DMS53 treated with DMSO at 0.1 percent for 48 hours (cell line): Measurements from ENCODE around the gene OSTN.
"Not testable (repeated sequence)": the region's sequence is repeated elsewhere in the genome, so short reads cannot be mapped to it uniquely, and the experiment has no call there.

Experiments used
- DNase-seq: peaks from one replicate; lab custom pipeline; 2025; ENCODE audit not compliant: unreplicated experiment; lab: John Stamatoyannopoulos, UW

The OSTN gene

DNA sequence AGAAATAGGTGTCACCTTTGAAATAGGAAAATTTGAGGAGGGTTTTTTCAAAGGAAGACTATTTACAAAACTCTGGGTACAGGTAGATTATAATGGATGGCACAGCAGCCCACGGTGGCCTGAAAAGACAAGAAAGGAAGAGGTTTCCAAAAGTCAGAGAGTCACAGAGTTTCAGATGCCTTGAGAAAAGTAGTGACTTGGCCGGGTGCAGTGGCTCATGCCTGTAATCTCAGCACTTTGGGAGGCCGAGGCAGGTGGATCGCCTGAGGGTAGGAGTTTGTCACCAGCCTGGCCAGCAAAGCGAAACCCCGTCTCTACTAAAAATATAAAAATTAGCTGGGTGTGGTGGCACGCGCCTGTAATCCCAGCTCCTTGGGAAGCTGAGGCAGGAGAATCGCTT lies 35.2 kb downstream of the OSTN start:
- no peak for DNase-seq

DNA sequence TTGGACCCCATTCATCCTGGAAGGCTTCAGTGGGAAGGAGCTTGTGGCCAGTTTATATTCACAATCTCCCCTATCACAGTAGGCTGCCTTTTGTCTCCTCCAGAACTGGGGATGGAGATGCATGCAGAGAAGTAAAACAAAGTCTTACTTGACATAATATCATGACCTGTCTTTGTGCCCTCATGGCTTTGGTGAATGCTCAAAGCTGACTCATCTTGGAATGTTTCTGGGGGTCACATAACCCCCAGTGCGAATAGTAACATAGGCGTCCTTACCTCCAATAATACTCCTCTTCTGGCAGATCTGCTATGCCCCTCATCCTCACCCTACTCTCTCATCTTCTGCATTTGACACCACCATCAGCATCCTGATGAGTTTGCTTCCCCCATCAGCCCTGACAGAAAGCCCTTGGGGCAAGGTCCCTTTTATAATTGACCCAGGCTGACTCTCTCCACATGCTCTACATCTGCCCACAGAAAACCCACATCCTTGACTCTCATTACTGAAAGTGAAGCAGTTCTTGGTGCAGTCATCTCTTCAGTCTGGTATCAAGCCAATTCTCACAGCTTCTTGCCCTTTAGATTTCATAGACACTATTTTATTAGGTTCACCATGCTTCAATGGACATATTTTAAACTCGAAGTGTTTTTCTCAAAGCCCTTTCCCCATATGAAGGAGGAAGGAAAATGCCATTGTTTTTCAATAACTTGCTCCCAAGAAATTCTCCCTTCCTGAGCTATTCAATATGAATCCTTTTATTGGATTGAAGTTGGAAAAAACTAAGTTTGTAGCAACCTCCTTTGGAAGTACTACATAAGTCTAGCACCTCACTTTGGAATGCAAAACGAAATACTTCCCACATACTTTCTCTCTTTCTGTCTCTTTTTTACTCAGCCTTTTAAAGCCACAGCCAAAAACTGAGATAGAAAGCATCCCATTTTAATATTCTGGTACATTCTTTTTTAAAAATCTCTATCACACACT lies 36.6 kb downstream of the OSTN start:
- DNase-seq, result no peak

DNA sequence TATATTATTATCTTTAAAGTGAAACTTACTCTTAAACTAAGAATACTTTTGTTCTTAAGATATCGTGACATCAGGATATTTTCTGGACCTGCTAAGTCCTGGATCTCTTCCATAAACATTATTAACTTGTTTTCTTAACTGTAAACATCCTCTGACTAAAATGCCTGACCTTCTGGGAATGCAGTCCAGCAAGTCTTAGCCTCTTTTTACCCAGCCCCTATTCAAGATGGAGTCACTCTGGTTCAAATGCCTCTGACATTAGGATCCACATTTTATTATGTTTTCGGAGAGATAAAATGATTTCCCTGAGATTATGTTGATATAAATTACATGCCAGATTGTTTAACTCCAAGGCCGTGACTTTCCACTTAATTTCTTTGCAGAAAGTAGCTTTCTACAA lies 37.6 kb downstream of the OSTN start:
- no peak for DNase-seq

DNA sequence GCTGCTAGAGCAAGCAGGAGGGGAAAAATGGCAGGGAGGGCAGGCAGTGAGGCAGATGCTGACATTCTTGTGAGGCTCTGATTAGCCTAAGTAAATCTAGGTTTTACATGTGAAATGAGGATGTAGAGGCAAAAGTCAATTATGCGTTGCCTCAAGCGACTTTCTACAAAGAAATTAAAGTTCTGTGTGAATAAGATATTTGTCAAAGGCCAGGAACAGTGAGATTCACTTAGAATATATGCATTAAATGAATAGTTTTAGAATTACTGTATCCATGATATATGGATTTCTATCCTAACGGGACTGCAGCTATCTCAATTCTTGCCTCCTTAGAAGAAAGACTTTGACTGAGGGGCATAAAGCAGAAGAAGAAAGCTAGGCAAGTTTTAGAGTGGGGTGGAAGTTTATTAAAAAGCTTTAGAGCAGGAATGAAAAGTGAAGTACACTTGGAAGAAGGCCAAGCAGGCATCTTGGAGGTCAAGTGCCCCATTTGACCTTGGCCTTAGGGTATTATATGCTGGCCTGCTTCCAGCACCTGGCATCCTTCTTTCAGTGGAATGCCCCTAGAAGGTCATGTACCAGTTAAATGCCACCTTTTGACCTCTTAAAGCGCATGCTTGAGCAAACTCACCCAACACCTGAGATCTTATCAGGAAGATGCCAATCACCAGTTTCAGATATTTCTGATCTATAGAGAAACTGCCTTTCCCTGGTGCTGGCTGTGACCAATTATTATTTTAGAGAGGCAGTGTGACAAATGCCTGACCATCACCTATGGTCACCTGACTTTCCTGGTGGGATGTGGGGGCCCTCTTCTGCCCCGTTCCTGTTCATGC lies 38.2 kb downstream of the OSTN start:
- no peak for DNase-seq

DNA sequence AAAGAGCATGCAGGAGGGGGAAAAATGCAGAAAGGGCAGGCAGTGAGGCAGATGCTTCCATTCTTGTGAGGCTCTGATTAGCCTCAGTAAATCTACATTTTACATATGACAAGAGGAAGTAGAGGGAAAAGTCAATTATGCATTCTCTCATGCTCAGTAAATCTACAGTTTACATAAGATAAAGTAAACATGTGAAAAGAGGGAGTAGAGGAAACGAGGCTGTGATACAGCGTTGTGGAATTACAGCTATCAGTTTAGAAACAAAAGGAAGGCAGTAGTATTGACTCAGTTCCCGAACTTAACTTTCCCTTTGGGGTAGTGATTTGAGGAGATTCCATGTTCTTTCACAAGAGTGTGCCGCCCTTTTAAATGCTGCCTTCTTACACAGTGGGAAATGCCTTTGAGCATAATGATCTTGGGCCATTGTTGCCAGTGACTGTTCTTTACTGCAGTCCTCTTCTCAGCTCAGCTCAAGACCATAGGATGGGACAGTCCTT lies 39.3 kb downstream of the OSTN start:
- DNase-seq, result peak; percentile 16

DNA sequence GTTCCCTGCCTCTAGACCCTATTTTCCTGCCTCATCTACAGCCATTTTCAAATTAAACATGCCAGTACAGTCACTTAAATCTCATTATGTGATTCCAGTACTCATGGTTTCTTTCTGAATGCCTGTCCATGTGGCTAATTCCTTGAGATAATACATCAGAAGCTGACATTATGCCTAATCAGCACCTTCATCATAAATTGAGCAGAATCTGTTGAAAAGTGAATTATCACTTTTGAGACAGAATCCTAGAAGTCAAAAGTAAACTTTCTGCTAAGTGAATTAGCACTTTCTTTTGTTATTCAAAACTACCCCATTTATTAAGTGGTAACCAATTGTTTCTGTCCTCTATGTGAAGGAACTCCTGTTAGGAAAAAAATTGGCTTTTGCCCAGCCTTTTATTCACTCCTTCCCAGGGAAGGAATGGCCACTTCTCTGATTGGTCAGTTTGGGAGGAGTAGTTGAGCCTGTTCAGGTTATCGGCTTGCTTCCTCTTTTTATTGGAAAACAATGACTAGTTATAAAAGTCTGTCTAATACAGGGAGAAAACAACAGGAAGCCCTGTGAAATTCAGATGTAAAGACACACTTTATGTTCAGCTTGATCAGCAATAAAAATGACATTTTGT lies 40.5 kb downstream of the OSTN start:
- no peak for DNase-seq

DNA sequence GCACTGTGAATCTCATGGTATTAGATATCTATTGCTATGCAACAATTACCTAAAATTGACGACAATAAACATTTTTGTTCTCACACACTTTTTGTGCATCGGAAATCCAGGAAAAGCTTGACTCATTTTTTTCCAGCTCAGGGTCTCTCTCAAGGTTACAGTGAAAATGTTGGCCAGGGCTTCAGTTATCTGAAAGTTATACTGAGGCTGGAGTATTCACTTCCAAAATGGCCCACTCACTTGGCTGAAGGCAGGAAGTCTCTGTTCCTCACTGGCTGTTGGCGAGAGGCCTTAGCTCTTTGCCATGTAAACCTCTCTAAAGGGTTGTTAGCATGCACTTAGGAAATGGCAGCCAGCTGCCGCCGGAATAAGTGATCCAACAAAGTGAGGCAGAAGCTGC lies 41.4 kb downstream of the OSTN start:
- no peak for DNase-seq

DNA sequence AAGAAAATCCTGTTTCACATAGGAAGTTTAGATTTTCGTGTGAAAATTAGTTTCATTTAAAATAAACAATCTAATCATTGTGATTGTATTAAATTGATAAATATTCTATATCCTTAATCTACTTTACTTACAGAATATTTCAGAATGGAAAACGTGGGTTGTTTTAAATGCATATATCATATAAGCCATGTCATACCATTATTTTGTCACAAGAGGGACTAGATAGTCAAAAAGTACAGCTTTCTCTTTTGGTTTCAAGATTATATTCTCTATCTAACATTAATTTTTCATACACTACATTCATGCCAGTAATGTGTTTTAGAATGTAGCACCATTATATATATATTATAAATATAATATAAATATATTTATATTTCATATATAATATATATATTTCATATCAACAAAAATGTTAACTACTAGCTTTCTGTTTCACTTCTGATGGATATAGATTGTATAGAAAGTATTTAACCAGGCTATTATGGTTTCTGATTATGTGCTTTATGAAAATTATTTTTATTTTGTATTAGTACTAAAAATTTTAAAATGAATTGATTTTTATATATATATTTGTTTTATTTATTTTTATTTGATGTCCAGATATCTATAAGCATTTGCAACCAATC lies 45.3 kb downstream of the OSTN start:
- peak; percentile 2 for DNase-seq

DNA sequence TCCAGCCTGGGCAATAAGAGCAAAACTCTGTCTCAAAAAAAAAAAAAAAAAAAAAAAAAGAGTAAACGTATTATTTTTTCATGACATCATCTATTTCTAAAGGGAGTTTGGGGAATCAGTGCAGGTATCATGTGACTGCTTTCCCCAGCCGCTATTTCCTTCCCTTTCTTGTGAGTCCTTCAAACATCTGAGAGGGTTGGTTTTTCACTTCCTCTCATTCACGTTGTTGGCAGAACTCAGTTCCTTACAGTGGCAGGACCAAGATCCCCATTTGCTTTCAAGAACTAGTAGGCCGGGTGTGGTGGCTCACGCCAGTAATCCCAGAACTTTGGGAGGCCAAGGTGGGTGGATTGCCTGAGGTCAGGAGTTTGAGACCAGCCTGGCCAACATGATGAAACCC lies 47.0 kb downstream of the OSTN start:
- DNase-seq, result not testable (repeated sequence)

DNA sequence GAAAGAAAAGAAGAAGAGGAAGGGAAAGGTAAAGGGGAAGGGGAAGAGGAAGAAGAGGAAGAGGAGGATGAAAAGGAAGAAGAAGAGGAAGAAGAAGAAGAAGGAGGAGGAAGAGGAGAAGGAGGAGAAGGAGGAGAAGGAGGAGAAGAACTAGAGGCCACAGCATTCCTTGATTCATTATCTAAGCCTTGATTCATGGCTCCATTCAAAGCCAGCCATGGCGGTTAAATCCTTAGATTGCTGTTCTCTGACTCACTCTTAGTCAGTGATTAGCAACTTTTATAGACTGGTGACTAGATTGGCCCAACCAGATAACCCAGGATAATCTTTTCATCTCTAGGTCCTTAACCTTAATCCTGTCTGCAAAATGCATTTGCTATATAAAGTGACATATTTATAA lies 47.6 kb downstream of the OSTN start:
- DNase-seq, result no peak

DNA sequence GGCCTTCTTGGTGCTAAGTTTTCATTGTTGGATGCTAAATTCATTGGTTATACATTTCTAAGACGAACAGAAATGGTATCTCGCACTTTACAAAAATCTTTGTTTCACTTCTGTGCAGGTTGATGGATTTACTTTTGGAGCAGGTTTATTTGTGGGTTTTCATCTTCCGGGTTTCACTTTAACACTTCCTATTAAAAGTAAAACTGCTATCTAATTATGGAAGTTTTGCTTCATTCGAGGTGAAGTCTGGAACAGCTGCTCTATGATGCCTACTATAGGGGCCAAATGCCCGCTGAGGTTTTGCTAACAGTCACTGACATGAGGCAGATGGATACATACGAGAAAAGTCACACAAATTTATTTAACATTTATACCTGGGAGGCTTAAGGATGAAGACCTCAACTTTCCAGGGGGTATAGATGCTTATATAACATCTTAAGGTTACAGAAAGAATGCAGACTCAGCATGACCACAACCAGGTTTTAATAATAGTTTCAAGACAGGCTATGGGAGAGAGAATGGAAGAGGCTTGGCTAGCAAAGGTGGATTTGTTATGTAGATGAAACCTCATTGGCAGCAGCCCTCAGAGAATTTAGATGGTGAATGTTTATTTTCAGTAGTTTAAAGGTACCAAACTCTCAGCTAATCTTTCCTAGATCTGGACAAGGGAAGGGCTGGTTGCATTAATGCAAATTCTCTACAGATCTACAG lies 54.2 kb downstream of the OSTN start:
- DNase-seq, result no peak

DNA sequence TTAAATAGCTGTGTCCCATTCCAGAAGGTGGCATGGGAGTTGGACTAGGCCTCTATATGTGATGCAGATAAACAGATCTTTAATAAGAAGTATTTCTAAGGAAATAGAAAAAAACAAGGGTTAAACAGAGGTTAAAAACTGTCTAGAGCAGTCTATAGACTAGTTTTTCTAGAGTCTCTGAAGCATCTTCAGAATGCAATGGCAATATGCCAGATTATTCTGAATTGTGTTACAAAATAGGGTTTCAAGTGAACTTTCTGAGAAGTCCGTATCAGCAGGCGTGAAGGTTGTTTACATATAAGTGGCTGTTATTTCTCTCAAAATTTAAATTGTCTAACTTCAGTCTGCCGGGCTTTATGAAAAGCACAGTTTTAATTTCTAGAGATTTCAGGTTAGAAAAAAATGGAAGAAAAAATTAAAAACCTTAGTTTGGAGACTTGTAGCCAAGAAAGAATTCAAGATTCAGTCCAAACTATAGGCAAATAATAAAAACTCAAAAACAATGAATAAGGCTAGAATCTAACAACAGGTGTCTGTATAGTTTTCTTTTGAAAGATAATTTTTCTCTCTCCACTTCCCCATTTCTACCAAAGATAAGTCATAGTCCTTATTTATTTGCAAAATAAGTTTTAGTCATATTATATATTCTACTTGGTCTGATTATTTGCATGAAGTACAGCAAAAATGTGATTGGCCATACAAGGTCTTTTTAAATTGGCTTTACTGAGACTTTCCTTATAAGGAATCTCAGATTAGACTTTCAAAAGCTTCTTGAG lies 55.2 kb downstream of the OSTN start:
- no peak for DNase-seq

DNA sequence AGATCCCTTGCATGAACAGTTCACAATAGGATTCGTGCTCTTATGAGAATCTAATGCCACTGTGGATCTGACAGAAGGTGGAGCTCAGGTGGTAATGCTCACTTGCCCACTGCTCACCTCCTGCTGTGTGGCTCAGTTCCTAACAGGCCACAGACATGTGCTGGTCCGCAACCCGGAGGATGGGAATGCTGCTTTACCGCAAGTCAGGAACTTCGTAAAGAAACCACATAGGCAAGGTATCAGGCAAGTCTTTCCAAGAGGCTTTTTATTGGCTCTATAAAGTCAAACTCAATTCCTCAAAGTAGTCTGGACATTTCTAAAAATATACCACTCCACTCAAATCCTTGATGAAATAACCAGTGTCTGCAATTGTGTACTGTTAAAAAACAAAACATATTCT lies 56.1 kb downstream of the OSTN start:
- no peak for DNase-seq

DNA sequence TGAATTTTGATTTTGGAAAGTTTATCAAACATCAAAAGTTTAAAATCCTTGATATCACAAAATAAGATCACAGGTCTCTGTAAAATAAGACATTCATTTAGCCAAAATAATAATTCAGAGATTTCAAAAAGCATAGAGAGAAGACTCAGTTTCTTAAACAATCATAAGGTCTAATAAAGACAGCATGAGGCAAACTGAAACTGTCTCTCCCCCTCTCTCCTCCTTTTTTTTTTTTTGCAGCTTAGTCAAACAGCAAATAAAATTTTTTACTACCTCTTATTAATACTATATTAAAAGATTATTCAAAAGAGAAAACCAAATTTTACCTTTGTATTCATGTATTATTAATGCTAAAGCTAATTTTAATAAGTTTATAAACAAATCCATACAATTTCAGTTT lies 57.4 kb downstream of the OSTN start:
- no peak for DNase-seq

DNA sequence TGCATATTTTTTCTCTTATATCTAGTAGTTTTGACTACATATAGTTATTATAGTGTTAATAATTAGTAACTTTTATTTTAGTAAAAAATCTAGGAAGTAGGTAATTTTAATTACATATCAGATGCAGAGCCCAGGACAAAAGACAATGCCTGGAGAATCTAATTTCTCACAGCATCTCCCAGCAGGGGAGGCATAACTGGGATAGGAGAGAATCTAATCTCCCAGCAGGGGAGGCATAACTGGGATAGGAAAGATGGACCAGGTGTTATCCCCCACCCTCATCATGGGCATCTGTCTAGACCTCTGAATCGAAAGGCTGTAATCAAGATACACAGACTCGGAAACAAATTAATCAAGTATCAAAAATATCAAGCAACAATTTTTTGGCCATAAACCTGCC lies 58.2 kb downstream of the OSTN start:
- no peak for DNase-seq

DNA sequence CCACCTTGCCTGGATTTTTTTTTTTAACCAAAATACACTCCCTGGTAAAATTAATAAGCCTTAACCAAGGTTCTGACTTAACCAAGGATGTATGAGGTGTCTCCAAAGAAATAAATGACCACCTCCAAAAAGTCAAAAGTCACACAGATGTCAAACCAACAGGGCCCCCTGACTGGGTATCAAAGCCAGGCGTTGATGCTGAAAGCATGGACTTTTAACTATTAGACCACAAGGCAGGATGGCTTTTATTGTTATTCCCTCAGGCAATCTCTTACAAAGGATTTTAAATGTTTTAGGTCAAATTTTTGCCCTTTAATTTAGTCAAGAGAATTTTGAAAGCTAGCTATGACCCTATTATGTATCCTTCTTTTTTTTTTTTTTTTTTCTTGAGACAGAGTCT lies 60.4 kb downstream of the OSTN start:
- DNase-seq, result no peak

DNA sequence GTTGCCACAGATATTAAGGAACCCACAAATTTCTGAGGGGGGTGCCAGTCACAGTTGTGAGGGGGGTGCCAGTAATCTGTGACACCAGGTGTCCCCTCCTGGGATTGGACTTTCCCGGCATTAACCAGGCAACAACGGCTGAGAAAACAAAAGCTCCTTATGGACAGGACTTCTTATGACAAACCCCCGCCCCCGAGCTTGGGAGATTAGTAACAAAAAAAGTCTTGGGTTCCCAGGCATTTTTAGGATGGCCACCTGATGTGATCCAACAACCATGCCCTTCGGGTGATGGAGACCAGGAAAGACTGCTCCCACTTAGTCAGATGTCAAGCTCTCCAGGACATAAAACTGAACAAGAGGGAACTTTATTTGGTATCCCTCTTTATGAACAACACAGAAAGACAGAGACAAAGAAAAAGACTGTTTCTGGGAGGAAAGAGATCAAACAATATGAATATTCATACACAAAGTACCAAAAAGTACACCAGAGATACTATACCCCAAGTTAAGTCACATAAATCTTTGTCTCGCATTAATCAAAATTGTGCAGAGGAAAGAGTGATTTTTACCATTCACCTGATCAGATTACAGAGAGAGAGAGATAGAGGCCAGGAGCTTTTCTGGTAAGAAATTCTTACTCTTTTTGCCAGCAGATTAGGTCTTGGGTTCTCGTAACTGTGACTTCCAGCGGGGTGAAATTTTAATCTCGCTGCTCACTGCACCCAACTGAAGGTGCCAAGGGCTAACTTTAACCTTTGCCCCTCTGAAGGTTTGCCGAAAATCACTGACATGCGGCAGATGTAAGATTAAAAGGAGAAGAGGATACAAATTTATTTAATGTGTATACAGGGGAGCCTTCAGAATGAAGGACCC lies 61.6 kb downstream of the OSTN start:
- DNase-seq, result no peak

DNA sequence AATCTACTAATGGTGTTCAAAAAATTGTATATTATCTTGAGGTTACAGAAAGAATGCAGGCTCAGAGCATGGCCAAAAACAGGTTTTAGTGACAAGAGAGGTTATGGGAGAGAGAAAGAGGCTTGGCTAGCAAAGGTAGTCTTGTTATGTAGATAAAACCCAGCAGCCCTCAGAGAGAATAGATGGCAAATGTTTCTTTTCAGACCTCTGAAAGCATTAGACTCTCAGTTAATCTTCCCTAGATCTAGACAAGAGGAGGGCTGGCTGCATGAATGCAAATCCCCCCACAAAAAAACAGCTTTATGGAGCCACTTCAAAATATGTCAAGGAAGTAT lies 62.2 kb downstream of the OSTN start:
- DNase-seq, result no peak

DNA sequence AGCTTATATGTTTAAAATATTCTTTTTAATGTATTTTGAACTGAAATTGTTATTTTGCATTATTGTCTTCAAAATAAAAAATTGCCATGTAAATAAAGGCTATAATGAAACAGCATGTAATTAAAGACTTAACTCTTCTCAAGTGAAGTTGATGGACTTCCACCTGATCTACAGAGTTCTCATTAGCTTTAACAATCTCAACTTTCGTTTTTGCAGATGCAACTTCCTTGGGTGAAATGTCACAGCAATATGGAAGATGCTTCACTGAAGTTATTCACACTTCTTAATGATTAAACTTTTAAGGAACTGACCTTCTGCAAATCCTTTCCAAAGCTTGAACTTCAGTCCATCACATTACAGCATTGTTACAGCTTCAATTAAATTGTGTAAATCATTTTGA lies 63.6 kb downstream of the OSTN start:
- no peak for DNase-seq
